HL-60 (cell line): ENCODE results near the gene TYRP1.

ENCODE experiments used
- DNase-seq, 2 experiments: peaks; one replicate each; pipeline ENCODE4 v3.0.0-alpha.2; 2010 to 2020; ENCODE audit warnings: low read depth in 1 of 2, low spot score in 1 of 2
- H3K27ac ChIP-seq: fragments of 250-450 bp; sonication (Bioruptor Pico); replicated peaks from 2 replicates; pipeline ENCODE4 v1.5.1; 2020; ENCODE audit warnings: mild to moderate bottlenecking, moderate library complexity
- H3K27me3 ChIP-seq: fragments of 250-450 bp; sonication (Bioruptor Pico); 2 replicates; pipeline ENCODE4 v1.5.1; 2021; ENCODE audit warnings: mild to moderate bottlenecking, moderate library complexity; ENCODE audit not compliant: insufficient read depth, poor library complexity, severe bottlenecking
- H3K4me3 ChIP-seq: replicated peaks from 2 replicates; pipeline ENCODE4 v1.5.1; 2011; ENCODE audit warnings: mild to moderate bottlenecking, control low read depth, low read length; ENCODE audit not compliant: insufficient read depth
- GABPA ChIP-seq: IDR thresholded peaks from 2 replicates; pipeline ENCODE4 v1.6.1; 2012; ENCODE audit warnings: low read depth
- POLR2AphosphoS5 ChIP-seq: IDR thresholded peaks from 2 replicates; pipeline ENCODE4 v1.6.1; 2012; ENCODE audit warnings: low read depth
- SPI1 ChIP-seq: IDR thresholded peaks from 2 replicates; pipeline ENCODE4 v1.6.1; 2012; ENCODE audit warnings: low read depth, mild to moderate bottlenecking, borderline replicate concordance
- TF ChIP-seq, protein P1 (sequence below): IDR thresholded peaks from 2 replicates; pipeline ENCODE4 v1.6.1; 2012; ENCODE audit warnings: low read depth; ENCODE audit not compliant: insufficient replicate concordance
- TF ChIP-seq, protein P2 (sequence below): IDR thresholded peaks from one replicate; pipeline ENCODE4 v1.5.1; 2011; ENCODE audit warnings: low read length, control low read depth, inconsistent platforms; ENCODE audit not compliant: insufficient read depth

TYRP1 gene

DNA sequence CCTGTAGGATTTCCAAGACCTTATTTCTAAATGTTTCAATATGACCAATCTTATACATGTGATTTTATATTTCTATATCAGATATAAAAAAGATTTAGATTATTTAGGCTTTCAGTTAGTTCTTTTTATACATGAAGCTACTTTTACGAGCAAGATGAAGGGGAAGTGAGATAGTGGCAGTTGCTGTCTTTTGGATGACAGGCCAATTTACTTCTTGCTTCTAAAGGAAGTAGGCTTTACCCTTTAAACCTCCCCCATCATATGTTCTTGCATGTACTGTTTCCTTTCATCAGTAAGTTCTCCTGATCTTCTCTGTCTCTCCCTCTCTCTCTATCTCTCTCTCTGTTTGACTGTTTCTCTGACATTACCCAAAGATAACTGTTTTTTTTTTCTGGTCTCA is 4.0 kb upstream of the TYRP1 start:
- TF ChIP-seq SPI1, result peak; percentile 53; the same call in 1 of the 2 replicates
- TF ChIP-seq GABPA, result no peak
- DNase-seq, result no peak
- Histone ChIP-seq H3K27ac (no peak overlapping the region), H3K4me3 (no peak overlapping the region), H3K27me3 (no peaks in the 10 kb centered on the region)

DNA sequence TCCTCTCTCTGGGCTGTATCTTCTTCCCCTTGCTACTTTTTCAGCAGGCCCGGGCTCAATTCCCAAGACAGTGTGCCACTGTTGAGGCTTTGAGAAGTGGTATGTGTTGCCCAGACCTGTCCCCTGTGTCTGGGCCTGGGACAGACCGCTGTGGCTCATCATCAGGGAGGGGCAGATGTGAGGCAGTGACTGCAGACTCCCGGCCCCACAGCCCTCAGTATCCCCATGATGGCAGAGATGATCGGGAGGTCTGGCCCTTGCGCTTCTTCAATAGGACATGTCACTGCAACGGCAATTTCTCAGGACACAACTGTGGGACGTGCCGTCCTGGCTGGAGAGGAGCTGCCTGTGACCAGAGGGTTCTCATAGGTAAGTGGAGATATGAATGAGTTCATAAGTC is 828 bp downstream of the TYRP1 start:
- TF ChIP-seq POLR2AphosphoS5 (no peak), SPI1 (no peak), GABPA (no peak)
- TF ChIP-seq, protein P1, sequence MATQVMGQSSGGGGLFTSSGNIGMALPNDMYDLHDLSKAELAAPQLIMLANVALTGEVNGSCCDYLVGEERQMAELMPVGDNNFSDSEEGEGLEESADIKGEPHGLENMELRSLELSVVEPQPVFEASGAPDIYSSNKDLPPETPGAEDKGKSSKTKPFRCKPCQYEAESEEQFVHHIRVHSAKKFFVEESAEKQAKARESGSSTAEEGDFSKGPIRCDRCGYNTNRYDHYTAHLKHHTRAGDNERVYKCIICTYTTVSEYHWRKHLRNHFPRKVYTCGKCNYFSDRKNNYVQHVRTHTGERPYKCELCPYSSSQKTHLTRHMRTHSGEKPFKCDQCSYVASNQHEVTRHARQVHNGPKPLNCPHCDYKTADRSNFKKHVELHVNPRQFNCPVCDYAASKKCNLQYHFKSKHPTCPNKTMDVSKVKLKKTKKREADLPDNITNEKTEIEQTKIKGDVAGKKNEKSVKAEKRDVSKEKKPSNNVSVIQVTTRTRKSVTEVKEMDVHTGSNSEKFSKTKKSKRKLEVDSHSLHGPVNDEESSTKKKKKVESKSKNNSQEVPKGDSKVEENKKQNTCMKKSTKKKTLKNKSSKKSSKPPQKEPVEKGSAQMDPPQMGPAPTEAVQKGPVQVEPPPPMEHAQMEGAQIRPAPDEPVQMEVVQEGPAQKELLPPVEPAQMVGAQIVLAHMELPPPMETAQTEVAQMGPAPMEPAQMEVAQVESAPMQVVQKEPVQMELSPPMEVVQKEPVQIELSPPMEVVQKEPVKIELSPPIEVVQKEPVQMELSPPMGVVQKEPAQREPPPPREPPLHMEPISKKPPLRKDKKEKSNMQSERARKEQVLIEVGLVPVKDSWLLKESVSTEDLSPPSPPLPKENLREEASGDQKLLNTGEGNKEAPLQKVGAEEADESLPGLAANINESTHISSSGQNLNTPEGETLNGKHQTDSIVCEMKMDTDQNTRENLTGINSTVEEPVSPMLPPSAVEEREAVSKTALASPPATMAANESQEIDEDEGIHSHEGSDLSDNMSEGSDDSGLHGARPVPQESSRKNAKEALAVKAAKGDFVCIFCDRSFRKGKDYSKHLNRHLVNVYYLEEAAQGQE, result no peak
- TF ChIP-seq, protein P2, sequence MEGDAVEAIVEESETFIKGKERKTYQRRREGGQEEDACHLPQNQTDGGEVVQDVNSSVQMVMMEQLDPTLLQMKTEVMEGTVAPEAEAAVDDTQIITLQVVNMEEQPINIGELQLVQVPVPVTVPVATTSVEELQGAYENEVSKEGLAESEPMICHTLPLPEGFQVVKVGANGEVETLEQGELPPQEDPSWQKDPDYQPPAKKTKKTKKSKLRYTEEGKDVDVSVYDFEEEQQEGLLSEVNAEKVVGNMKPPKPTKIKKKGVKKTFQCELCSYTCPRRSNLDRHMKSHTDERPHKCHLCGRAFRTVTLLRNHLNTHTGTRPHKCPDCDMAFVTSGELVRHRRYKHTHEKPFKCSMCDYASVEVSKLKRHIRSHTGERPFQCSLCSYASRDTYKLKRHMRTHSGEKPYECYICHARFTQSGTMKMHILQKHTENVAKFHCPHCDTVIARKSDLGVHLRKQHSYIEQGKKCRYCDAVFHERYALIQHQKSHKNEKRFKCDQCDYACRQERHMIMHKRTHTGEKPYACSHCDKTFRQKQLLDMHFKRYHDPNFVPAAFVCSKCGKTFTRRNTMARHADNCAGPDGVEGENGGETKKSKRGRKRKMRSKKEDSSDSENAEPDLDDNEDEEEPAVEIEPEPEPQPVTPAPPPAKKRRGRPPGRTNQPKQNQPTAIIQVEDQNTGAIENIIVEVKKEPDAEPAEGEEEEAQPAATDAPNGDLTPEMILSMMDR, result no peak
- DNase-seq, result no peak
- Histone ChIP-seq H3K27me3 (no peaks in the 10 kb centered on the region), H3K4me3 (no peak overlapping the region), H3K27ac (no peak overlapping the region)

DNA sequence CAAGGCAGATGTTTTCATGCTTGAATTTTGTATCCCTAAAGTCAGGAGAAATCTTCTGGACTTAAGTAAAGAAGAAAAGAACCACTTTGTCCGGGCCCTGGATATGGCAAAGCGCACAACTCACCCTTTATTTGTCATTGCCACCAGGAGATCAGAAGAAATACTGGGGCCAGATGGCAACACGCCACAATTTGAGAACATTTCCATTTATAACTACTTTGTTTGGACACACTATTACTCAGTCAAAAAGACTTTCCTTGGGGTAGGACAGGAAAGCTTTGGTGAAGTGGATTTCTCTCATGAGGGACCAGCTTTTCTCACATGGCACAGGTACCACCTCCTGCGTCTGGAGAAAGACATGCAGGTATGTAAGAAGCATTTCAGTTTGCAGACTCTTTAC is 2.3 kb downstream of the TYRP1 start:
- H3K27me3 ChIP-seq, result no peaks in the 10 kb centered on the region
- H3K27ac ChIP-seq, result no peak overlapping the region
- TF ChIP-seq POLR2AphosphoS5 (no peak), GABPA (no peak), SPI1 (no peak)
- TF ChIP-seq, protein P1, result no peak
- TF ChIP-seq, protein P2, result no peak
- no peak overlapping the region for H3K4me3 ChIP-seq
- no peak for DNase-seq

DNA sequence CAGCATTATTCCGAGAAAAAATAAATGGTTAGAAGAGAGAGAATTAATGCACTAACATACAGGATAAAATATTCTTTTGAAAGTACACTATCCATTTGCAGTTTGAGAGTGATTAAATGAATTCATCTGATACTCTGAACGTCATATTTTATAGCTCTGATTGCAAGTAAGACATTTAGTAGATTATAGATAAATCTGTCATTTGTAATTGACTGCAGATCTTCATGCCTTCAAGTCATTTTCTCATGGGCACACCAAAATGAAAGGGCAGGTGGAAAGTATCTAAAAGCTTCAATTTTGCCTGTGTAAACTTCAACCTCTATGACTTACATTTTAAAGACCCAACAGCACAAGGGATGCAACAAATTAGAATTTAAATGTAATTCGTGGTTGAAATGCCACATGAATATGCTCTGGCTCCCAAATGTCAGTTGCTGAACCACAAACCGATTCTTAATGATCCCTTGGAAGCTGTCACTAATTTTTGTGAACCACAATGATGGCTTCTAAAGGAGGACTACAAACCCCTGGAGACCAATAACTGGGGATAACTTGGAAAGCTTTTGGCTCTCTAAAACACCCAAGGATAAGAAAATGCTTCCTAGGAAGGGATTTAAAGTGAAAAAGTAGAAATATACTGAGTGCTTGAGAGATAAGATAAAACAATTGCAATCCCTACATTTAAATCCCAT is 3.9 kb downstream of the TYRP1 start:
- H3K27me3 ChIP-seq, result no peaks in the 10 kb centered on the region
- H3K27ac ChIP-seq, result no peak overlapping the region
- no peak overlapping the region for H3K4me3 ChIP-seq
- no peak for TF ChIP-seq SPI1
- TF ChIP-seq GABPA, result no peak
- no peak for DNase-seq

DNA sequence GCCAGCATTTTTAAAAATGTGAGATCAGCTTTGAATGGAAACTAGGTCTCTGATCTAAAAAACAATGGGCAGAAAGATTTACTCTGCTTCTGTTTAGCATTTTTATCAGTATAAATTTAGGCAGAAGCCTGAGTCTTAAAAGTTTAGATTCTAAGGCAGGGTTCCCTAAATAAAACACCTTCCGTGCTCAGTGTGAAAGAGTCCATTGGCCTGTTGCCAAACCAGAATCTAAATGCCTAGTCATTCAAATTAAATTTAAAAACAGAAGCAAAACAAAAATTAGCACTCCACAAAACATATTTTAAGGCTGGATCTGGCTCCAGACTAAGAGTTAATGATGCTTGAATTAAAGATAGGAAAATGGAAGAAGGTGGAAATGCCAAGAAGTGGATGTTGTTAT is 4.5 kb downstream of the TYRP1 start:
- no peak overlapping the region for H3K4me3 ChIP-seq
- DNase-seq, result no peak
- TF ChIP-seq, protein P1, result no peak
- TF ChIP-seq GABPA (no peak), POLR2AphosphoS5 (no peak)
- no peaks in the 10 kb centered on the region for H3K27me3 ChIP-seq
- no peak overlapping the region for H3K27ac ChIP-seq
